GM12874 (cell line): Measurements from ENCODE around the gene LCMT1.

Source experiments
- CTCF ChIP-seq: IDR thresholded peaks from 2 replicates; pipeline ENCODE4 v1.5.1; 2011; ENCODE audit warnings: low read depth, mild to moderate bottlenecking, control low read depth, low read length, moderate library complexity; ENCODE audit not compliant: insufficient read depth

LCMT1 gene

GRCh38 chr16:25084797-25085196 lies 26.7 kb upstream of the LCMT1 start:
- no peak for TF ChIP-seq CTCF

- no peak for TF ChIP-seq CTCF
Observed at GRCh38 chr16:25087761-25088160, 23.8 kb upstream of the LCMT1 start.

GRCh38 chr16:25089351-25089750 lies 22.2 kb upstream of the LCMT1 start:
- no peak for TF ChIP-seq CTCF

GRCh38 chr16:25092441-25092840 lies 19.1 kb upstream of the LCMT1 start:
- TF ChIP-seq CTCF = no peak

- no peak for TF ChIP-seq CTCF
Observed at GRCh38 chr16:25093208-25094061, 18.1 kb upstream of the LCMT1 start.

- TF ChIP-seq CTCF = no peak
Observed at GRCh38 chr16:25094596-25094995, 16.9 kb upstream of the LCMT1 start.

GRCh38 chr16:25095636-25096035 lies 15.9 kb upstream of the LCMT1 start:
- no peak for TF ChIP-seq CTCF
